Stimulated activated CD4-positive, alpha-beta T cell treated with anti-CD3 and anti-CD28 coated beads, TNF-alpha, amount 100 ng/mL, for 24 hours (primary cell): ENCODE measurements around the gene DTD1.

Experiments used
- DNase-seq, 3 experiments: peaks; one replicate each; pipeline ENCODE4 v3.0.0-alpha.2; 2020; ENCODE audit warnings: low read depth in 3 of 3

DTD1 gene

DNA sequence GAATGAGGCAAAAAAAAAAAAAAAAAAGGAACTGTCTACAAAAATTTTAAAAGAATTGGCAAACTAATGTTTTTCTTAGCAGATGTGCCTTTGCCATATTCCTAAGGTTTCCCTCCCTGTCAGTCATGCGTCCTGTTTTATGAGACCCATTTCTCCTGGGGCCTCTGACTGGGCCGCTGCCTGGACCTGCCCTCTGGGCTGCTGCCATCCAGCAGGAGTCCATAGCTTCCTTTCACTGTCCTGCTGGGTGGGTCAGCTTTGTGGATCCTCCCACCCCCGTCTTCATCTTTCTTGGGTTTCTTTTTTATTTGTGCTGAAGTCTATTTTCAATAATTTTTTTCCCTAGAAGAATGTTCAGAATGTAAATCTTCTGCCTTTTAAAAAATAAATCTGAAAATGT, 114.9 kb downstream of the DTD1 start:
- no peak for DNase-seq

DNA sequence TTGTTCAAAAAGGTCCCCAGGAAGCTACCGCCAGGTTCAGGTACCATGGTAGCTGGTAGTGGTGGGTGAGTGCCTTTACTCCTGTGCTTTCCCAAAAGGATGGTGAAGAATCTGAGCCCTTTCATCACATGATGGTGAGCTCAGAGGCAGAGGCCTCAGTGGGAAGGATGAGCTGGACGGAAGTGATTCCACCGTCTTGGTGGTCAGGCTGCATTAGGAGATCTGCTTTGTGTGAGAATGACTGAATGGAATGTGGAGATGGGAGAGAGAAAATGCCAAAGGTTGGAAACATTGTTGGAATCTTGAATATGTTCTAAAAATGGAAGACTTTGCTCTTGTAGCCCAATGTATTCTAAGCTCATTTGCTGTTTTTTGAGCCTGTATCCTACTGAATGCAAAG, 117.6 kb downstream of the DTD1 start:
- no peak for DNase-seq

DNA sequence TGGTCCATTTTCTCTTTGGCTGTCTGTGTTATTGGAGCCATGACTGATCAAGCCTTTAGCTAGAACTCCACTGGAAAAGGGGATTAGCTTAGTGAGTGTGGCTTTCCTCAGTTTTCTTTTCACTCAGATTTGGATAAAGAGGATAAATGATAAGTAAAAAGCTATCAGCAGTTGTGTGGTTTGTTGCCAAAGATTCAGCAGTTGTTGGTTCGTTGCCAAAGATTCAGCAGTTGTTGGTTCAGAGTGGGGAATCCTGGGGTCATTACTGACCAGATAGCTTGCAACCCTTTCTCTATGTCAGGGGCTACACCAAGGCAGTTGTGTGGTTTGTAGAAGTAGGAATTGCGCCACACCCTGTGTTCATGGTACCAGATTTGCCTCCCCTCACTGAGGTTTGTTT, 118.1 kb downstream of the DTD1 start:
- no peak for DNase-seq

DNA sequence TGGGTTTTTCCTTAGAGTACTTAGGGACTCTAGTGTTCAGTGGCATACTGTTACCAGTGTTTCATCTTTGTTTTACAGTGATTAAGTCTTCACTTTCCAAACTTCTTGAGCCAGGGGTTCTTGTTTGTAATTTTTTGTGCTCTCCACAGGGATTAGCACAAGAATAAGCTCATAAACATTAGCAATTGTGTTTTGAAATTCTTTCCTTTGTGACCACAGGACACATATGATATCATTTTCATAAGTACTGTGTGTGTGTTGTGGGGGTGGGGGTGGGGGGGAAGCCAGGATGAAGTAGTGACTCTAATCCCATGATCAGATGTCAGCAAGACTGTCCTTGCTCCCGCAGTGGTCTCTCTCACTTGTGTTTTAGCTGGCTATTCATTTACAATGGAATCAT, 124.3 kb downstream of the DTD1 start:
- DNase-seq: no peak

DNA sequence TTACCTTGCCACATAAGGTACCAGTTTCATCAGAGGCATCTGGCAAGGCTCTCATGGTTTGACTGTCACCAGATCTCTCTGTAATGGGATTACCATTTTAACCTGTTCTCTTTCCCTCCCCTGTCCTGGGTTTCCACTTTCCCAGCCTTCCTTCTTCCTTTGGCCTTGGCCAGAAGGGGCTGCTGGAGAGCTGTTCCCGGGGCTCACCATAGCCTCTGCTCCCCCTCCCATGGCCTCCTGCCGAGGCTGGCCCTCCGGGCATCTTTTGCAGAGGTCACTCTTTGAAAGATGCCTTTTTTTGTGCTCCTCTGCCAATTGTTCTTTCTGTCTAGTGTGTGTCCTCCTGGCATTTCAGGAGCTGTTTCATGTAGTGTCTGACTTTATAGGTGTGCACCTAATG, 125.0 kb downstream of the DTD1 start:
- no peak for DNase-seq

DNA sequence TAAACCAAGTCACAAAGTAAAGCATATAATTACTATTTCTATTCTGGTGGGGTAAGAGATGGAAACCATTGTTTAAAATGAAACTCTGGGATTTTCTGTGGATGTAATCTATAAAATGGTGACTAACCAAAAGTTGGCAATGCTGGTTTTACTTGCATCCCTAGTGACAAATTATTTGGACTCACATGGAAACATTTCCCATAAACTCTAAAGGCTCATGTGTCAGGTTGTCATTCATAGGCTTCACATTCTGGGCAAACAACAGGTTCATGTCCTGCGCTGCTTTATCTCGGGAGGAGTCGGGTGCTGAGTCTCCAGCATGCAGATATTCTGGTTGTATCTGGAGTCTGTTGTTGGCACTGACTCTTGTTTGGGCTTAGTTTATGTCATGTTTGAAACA, 127.7 kb downstream of the DTD1 start:
- no peak for DNase-seq

DNA sequence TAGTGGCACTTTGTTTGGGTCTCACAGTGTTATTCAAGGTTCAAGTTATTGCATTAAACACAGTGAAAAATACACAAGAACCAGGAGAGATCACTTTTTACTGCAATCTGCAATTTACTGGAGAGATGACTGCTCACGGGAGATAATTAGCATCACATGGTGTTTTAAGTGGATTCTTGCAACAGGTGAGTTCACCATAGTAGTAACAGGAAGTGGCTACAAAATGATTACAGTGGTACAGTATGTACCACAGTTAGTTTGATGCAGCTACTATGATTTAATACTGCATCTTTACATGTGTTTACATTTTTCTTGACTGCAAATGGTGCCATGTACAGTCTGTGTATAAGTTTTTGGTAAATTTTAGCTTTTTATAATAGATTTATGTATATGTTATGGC, 129.2 kb downstream of the DTD1 start:
- DNase-seq: no peak

DNA sequence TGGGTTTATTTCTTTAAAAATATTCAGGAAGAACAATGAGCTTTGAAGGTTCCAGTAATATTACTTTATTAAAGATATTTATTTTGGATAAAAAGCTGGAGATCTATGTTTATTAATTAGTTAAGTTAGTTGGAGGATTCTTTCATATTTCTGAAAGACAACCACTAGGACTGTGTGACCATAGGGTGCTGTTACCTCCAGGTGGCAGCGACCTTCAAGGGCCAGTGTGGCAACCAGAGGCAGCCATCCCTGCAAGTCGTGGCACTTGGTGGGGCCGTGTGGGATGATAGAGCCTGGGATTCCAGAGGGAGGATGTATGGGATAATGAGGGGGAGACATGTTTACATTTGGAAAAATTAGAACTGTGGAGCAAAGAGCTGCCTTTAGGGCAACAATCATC, 130.3 kb downstream of the DTD1 start:
- no peak for DNase-seq

DNA sequence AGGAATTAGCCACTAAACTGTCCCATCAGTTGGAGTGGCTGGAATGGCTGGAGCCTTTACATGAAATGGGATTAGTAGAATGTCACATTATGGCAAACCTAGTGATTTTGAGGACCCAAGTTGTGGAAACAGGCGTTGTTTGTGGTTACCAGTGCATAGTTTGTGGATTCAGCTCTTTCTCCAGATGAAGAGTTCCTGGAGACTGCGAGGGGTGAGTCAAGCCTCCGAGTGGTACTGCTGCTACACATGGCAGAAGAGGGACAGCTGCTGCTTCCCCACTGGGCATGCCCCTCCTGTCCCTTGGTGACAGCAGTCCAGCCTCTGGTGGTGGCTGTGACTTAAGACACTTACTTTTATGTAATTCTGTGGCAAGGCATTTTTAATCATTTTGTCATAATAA, 131.6 kb downstream of the DTD1 start:
- no peak for DNase-seq

DNA sequence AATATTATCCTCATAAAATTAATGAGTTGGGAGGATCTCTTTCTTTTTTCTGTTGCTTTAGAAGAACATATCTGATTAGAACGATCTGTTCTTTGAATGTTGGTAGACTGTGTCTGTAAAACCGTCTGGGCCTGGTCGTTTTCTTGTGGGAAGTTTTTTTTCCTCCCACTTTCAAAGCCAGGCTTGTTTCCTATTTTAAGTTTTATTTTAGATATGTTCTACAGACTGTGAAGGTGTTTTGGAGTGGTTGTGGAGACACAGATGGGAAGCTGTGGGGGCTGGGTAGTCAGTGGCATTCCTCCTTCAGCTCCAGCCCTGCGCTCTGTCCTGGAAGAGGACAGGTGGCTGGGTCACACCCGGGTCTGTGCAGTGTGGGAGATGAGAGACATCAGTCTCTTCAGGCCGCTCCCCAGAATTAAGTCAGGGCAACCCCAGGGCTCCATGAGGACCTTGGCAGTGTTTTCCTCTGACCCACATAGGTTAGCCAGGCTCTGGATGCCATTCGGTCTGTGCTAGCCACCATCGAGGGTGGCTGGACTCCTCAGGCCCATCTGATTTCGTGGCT, 133.8 kb downstream of the DTD1 start:
- DNase-seq: no peak

DNA sequence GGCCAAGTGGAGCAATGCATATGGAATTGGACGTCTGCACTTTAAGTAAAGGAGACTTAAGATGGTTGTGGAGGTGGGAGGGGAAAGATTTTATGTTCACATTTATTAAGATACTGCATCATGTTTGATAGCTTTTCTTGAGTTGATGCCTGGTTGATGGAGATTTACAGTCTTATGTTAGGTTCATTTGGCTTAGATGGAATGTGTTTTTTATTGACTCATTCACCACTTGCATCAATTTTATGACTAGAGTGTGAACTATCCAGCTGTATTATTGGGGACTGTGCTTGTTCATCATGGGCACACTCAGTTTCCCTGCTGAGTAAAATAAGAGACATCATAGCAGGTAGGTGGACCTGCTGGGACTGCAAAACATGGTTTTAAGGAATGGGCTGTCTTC, 134.5 kb downstream of the DTD1 start:
- DNase-seq: no peak

DNA sequence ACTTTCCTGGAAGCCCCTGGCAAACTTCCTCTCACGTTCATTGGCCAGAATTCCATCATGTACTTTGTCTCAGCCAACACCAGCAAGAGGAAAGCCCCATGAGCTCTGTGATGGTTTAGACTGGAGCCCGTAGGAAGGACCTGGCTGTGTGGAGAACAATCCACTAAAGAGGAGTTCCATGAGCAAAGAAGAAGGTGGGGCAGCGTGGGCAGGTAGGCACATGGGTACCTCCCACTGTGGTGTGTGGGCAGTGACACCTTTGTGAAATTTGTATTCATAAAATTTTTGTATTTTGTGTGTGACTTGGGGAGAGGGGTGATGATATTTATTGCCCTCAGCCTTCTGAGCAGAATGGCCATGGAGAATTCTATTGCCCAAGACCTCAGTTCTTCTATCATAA, 136.2 kb downstream of the DTD1 start:
- DNase-seq: no peak

DNA sequence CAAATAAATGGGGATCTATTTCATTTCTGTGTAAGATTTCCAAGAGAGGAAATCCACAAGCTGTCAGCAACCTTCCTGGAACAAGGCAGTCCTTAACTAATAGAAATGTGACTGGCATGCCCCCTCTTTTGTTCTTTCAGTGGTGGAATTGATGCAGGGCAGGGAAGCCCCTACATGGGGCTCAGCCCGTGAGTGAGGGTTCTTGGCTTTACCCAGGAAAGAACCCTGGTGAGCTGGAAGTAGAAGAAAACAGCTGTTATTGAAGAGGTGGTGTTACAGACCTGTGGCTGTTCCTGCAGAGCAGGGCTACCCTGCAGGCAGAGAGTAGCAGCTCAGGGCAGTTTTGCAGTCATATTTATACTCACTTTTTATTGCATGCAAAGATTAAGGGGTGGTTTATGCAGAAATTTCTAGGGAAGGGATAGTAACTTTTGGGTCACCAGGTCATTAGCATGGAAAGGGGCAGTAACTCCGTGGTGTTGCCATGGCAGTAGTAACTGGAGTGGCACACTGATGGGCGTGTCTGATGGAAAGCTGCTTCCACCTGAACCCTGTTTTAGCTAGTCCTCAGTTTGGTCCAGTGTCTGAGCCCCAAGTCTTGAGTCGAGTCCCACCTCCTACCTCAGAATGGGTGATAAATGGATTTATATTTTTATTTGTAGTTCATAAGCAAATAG, 137.1 kb downstream of the DTD1 start:
- no peak for DNase-seq

DNA sequence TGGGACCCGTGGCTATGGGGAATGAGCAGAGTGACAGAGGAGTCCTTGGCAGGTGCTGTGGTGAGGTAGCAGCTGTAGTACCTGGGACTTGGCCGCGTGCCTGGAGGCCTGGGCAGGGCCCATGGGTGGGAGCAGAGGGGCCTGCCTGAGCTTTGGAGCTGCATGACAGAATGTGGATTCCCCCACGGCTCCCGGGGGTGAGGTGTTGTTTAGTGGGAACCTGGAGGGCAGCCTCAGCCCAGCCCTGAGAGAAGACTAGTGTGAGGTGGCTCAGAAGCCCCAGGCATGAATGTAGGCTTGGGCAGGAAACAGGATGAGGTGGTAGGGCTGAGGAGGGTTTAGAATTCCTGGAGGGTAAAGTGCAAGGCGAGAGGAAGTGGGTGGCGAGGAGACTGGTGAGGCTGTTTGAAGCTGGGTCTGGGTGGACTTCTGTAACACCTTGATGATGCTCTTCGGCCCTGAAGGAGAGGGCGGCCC, 139.2 kb downstream of the DTD1 start:
- no peak for DNase-seq

DNA sequence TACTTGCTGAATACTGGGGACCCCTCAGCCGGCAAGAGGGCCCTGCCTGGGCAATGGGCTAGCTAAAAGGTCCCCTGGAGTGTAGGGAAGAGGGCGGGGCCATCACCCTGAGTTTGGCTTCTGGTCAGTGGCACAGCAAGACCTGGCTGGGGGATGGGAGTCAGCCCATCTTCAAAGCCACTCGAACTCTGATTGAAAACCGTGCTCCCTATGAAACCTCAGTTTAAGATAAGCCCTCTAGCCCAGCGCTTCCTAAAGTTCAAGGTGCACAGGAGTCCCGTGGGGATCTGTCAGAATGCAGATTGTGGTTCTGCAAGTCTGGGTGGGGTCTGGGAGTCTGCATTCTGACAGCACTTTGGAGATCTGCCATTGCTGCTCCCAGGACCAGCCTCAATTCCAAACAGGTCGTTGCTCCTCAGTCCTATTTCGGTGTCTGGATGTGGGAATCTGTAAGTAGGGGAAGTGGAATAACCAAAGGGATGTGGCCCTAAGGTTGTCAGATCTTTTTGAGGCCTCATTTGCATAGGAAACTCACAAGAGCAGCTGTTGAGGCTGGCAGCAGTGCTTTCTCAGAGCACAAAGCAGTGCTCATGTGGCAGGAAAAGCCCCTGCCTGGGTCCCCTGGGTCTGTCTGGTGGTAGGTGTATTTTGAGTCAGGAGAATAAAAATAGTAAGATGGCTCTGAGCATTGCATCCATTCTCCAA, 140.5 kb downstream of the DTD1 start:
- no peak for DNase-seq

DNA sequence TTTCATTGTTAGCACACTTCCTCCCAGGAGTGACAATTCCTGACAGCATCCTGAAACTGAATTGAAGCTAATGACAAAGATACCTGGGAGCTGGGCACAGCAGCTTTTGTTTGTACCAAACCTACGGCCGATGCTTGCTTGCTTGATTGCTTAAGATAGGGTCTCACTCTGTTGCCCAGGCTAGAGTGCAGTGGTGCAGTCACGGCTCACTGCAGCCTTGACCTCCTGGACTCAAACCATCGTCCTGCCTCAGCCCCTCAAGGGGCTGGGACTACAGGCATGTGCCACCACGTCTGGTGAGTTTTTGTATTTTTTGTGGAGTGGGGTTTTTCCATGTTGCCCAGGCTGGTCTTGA, 141.0 kb downstream of the DTD1 start:
- no peak for DNase-seq

DNA sequence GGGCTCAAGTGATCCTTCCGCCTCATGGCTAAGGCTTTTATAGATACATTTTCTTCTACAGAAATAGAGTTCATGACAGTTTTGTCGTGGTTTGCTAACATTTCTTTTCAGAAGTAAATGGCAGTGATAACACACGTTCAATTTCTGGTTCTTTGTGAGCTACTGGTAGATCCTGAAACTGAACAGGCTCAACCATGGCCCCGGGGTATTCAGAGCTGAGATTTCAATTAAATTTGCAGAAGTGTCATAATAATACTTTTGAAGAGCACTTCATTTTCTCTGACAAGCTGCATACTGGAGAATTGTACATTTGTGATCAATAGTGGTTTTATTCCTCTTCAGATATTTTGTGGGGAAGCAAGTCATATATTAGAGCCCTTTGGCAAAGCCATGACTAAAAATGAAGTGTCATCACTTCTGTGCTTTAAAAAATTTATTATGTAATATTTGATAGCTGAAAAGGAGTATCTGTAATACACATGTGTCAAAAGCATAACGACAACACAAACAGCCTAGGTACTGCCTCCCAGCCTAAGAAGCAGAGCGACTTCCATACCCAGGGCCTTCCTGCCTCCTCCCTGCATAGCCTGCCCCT, 141.5 kb downstream of the DTD1 start:
- no peak for DNase-seq

DNA sequence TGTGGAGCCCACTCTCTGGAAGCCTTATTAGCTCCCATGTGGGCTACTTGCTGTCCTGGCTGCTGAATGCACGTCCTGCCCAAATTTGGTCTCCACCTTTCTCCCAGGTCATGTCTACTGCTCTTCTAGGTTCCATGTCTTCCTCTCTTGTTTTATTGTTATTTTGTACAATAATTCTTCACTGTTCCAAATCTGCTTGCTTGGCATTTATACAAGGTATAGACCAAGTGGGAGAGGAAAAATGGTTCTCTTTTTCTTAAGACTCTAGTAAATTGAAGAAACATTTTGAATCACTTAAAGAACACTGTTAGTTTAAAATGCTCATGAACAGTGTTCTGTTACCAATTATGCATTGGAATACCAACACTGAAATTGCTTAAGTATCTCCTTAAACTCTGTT, 144.1 kb downstream of the DTD1 start:
- no peak for DNase-seq

DNA sequence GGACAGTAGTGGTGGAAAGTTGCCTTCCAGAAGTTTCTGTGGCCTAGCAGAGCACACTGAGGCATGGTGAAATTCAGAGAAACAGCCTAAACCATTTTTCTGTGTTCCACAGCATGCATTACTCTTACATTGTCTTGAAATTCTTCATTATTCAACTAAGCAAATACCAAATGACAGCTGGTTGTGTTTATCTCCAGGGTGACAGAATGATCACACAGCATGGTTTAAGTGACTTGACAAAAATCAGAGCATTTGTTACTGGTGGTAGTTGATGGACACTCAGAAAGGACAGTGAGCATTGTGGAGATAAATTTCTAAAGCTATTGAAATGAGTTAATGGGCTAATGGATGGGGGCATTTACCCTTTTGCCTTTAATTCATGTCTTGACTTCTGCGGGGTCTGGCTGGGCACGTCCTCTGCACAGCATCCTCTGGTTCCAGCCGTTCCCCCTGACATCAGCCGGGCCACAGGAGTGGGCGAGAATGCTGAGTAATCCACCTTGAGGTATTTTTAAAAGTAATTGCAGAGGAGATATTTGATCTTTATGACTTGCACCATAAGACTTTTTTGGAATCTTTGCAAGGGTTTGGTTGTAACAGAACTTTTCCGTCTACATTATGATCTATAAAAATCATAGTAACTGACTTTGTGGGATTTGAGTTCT, 146.8 kb downstream of the DTD1 start:
- DNase-seq: no peak

DNA sequence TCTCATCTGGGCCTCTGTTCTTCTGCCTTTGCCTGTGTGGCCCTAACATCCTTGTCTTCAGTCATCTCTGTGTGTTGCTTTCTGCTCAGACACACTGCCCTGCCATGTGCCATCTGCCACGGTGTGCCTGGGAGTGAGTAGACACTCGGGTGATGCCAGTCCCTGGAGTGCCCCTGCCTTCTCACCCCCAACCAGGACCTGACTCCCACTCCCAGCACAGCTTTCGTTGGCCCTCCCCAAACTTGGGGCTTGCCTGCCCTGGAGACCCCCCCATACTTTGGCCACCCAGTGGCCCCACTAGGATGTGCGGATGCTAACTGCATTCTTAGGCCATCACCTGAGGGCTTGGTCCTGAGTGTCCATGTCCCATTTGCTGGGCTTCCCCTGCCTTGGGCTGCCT, 149.3 kb downstream of the DTD1 start:
- no peak for DNase-seq

DNA sequence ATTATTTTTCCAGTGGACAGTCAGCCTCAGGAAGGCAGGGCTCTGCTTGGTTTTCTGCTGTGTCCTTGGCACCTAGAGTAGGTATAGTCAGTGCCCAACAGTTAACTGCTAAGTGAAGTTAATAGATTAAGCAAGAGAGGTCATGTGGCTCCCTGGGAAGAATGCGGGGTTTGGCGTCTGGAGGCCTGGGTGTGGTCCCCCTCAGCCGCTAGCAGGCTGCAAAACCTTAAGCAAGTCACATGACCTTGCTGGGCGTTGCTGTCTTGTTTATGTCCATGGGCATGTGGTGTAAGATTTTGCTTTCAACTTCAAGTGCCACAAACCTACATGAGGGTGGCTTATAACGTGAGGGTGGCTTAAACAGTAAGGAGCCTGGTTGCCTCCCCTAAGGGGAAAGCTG, 150.2 kb downstream of the DTD1 start:
- DNase-seq: no peak

DNA sequence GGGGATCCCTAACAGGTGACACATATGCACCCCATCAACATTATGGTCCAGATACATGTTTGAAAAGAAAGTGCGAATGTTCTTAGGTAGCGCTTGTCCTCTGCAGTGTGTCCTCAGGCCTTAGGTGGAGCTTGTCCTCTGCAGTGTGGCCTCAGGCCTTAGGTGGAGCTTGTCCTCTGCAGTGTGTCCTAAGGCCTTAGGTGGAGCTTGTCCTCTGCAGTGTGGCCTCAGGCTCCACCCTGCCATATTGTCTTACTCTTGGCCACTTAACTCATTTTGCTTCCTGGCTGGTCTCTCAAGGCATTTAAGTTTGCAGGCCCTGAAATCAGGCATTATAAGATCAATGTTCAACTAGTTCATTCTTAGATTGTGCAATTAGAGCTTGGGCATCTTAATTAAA, 151.0 kb downstream of the DTD1 start:
- DNase-seq: no peak

DNA sequence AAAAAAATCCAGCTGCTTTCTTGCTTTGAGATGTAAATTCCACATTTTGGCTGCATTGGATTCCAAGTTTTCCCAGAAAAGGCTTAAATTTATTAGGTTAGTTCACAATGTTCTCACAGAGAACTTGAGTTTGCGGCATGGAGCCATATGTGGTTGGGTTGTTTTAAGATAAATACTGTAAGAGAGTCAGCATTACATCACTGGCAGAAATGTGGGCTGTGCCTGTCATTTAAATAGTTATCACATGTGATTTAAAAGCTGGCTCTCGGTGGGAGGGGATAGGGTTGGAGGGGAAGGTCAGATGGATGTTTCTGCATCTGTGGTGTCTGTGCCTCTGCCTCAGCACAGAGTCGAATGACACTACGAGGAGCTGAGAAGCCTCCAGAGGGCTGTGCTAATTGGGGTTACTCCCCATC, 151.9 kb downstream of the DTD1 start:
- no peak for DNase-seq
